ENCODE results near the gene MAMDC4. TPM values are rescaled to one million over a fixed set of nuclear protein-coding genes. Genes with fewer than 3 reads are reported as not detected.

Gene MAMDC4
- total and polyA plus RNA-seq, 2 of the 13 experiments (the other 11 are each of a cell fraction or from before 2014, with no cell fraction given), result 6.0 to 6.8 TPM

DNA sequence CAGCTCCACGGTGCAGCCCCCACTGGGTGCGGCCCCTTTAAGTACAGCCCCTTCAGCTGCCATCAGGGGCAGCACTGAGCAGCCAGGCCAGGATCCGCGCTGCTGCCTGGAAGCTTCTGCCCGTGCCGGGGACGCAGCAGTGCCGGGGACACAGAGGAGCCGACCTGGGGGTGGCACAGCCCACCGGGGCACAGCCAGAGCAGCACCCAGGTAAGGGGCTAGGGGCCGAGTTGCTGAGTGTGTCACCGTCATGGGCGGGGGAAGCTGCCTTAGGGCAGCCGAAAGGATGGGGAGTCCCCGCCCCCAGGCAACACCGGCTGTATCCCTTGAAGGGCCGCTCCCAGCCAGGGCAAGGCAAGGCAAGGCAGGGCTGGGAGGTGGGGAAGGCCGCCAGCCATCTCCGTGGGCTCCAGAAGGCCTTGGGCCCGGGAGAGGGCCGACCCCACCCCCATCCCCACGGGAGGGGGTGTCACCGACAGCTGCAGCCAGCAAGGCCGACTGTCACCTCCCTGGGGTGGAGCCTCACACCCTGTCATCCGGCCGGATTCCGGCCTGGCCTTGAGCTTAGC is 9.7 kb upstream of the MAMDC4 start, which contains the start of gene AJM1 (continued):
- TF ChIP-seq, protein P1, sequence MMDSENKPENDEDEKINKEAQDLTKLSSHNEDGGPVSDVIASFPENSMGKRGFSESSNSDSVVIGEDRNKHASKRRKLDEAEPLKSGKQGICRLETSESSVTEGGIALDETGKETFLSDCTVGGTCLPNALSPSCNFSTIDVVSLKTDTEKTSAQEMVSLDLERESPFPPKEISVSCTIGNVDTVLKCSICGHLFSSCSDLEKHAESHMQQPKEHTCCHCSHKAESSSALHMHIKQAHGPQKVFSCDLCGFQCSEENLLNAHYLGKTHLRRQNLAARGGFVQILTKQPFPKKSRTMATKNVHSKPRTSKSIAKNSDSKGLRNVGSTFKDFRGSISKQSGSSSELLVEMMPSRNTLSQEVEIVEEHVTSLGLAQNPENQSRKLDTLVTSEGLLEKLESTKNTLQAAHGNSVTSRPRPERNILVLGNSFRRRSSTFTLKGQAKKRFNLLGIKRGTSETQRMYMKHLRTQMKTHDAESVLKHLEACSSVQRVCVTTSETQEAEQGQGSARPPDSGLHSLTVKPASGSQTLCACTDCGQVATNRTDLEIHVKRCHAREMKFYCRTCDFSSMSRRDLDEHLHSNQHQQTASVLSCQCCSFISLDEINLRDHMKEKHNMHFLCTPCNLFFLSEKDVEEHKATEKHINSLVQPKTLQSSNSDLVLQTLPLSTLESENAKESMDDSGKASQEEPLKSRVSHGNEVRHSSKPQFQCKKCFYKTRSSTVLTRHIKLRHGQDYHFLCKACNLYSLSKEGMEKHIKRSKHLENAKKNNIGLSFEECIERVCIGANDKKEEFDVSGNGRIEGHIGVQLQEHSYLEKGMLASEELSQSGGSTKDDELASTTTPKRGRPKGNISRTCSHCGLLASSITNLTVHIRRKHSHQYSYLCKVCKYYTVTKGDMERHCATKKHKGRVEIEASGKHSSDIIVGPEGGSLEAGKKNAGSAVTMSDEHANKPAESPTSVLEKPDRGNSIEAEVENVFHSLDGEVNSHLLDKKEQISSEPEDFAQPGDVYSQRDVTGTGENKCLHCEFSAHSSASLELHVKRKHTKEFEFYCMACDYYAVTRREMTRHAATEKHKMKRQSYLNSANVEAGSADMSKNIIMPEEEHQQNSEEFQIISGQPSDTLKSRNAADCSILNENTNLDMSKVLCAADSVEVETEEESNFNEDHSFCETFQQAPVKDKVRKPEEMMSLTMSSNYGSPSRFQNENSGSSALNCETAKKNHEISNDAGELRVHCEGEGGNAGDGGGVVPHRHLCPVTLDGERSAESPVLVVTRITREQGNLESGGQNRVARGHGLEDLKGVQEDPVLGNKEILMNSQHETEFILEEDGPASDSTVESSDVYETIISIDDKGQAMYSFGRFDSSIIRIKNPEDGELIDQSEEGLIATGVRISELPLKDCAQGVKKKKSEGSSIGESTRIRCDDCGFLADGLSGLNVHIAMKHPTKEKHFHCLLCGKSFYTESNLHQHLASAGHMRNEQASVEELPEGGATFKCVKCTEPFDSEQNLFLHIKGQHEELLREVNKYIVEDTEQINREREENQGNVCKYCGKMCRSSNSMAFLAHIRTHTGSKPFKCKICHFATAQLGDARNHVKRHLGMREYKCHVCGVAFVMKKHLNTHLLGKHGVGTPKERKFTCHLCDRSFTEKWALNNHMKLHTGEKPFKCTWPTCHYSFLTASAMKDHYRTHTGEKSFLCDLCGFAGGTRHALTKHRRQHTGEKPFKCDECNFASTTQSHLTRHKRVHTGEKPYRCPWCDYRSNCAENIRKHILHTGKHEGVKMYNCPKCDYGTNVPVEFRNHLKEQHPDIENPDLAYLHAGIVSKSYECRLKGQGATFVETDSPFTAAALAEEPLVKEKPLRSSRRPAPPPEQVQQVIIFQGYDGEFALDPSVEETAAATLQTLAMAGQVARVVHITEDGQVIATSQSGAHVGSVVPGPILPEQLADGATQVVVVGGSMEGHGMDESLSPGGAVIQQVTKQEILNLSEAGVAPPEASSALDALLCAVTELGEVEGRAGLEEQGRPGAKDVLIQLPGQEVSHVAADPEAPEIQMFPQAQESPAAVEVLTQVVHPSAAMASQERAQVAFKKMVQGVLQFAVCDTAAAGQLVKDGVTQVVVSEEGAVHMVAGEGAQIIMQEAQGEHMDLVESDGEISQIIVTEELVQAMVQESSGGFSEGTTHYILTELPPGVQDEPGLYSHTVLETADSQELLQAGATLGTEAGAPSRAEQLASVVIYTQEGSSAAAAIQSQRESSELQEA (CRISPR knock-in tag; IDR thresholded peaks at IDR 0.05; ENCODE audit: not compliant biosample characterization), result peak; percentile 53
- TF ChIP-seq CAMTA2 (CRISPR knock-in tag; IDR thresholded peaks at IDR 0.05; ENCODE audit: borderline replicate concordance), result 0 out of 2 replicates have a peak, but pooled peaks have one; percentile 84
- peak; percentile 25; the same call in 1 of the 2 replicates for TF ChIP-seq ARHGAP35 (CRISPR knock-in tag; IDR thresholded peaks at IDR 0.05; ENCODE audit: borderline replicate concordance)
- 0 out of 2 replicates have a peak, but pooled peaks have one; percentile 46 for TF ChIP-seq MAZ (IDR thresholded peaks at IDR 0.05; ENCODE audit: borderline replicate concordance, low read depth, low read length)
- TF ChIP-seq MAZ (CRISPR knock-in tag; IDR thresholded peaks at IDR 0.05; ENCODE audit: low read depth), result 0 out of 2 replicates have a peak, but pooled peaks have one; percentile 25
- TF ChIP-seq ZNF263 (CRISPR knock-in tag; IDR thresholded peaks at IDR 0.05), result peak; percentile 37; the same call in 1 of the 2 replicates
- peak; percentile 81; the same call in 1 of the 2 replicates for TF ChIP-seq ZNF543 (CRISPR knock-in tag; IDR thresholded peaks at IDR 0.05)
- TF ChIP-seq MAF1 (CRISPR knock-in tag; IDR thresholded peaks at IDR 0.05; ENCODE audit: borderline replicate concordance), result 0 out of 2 replicates have a peak, but pooled peaks have one; percentile 47
- TF ChIP-seq ETV5 (CRISPR knock-in tag; IDR thresholded peaks at IDR 0.05; ENCODE audit: borderline replicate concordance), result peak; percentile 28; the same call in 1 of the 2 replicates
- TF ChIP-seq, protein P2, sequence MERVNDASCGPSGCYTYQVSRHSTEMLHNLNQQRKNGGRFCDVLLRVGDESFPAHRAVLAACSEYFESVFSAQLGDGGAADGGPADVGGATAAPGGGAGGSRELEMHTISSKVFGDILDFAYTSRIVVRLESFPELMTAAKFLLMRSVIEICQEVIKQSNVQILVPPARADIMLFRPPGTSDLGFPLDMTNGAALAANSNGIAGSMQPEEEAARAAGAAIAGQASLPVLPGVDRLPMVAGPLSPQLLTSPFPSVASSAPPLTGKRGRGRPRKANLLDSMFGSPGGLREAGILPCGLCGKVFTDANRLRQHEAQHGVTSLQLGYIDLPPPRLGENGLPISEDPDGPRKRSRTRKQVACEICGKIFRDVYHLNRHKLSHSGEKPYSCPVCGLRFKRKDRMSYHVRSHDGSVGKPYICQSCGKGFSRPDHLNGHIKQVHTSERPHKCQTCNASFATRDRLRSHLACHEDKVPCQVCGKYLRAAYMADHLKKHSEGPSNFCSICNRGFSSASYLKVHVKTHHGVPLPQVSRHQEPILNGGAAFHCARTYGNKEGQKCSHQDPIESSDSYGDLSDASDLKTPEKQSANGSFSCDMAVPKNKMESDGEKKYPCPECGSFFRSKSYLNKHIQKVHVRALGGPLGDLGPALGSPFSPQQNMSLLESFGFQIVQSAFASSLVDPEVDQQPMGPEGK (CRISPR knock-in tag; IDR thresholded peaks at IDR 0.05), result peak; percentile 23
- 0 out of 2 replicates have a peak, but pooled peaks have one; percentile 64 for TF ChIP-seq SMAD3 (CRISPR knock-in tag; IDR thresholded peaks at IDR 0.05)
- peak; percentile 57; the same call in 1 of the 2 replicates for TF ChIP-seq NKX3-1 (CRISPR knock-in tag; IDR thresholded peaks at IDR 0.05)
- TF ChIP-seq, protein P3, sequence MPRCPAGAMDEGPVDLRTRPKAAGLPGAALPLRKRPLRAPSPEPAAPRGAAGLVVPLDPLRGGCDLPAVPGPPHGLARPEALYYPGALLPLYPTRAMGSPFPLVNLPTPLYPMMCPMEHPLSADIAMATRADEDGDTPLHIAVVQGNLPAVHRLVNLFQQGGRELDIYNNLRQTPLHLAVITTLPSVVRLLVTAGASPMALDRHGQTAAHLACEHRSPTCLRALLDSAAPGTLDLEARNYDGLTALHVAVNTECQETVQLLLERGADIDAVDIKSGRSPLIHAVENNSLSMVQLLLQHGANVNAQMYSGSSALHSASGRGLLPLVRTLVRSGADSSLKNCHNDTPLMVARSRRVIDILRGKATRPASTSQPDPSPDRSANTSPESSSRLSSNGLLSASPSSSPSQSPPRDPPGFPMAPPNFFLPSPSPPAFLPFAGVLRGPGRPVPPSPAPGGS (CRISPR knock-in tag; IDR thresholded peaks at IDR 0.05), result 0 out of 2 replicates have a peak, but pooled peaks have one; percentile 18
- TF ChIP-seq, protein P4, sequence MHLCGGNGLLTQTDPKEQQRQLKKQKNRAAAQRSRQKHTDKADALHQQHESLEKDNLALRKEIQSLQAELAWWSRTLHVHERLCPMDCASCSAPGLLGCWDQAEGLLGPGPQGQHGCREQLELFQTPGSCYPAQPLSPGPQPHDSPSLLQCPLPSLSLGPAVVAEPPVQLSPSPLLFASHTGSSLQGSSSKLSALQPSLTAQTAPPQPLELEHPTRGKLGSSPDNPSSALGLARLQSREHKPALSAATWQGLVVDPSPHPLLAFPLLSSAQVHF (CRISPR knock-in tag; IDR thresholded peaks at IDR 0.05), result 0 out of 2 replicates have a peak, but pooled peaks have one; percentile 58
